IMR-90 (cell line): ENCODE measurements around the gene ATP10B. TPM values are rescaled to one million over a fixed set of nuclear protein-coding genes. Genes with fewer than 3 reads are reported as not detected.

Experiments used
- ATAC-seq: fragments of 200-7000 bp; cut with Tn5 transposase; 2 replicates; pipeline ENCODE4 v1.9.1; 2020; ENCODE audit warnings: low read depth, mild to moderate bottlenecking, moderate library complexity
- BruUV-seq: library from RNA; stranded (reverse); fragments of 400-500 nt; replicated peaks from 2 replicates; lab custom pipeline; 2021; lab: Mats Ljungman, UMichigan
- CTCF ChIA-PET: fragments of 300-600 bp; formaldehyde crosslinking; extraction: SDS; loops from one replicate; lab custom pipeline; 2021; ENCODE audit warnings: antibody characterized with exemption; lab: Yijun Ruan, JAX
- POLR2A ChIA-PET: fragments of 300-600 bp; sonication (Branson Sonifier 250); formaldehyde crosslinking; loops from one replicate; lab custom pipeline; 2022; ENCODE audit warnings: antibody characterized with exemption; ENCODE audit not compliant: unreplicated experiment; lab: Charles Lee
- DNase-seq: peaks from one replicate; pipeline ENCODE4 v3.0.0; 2013
- H2AFZ ChIP-seq: replicated peaks from 2 replicates; pipeline ENCODE3; 2013; ENCODE audit warnings: low read length, mild to moderate bottlenecking; ENCODE audit not compliant: poor library complexity
- H2AK5ac ChIP-seq: 2 replicates; pipeline ENCODE4 v1.6.1; 2013; ENCODE audit warnings: low read depth, low read length, inconsistent platforms
- H2AK9ac ChIP-seq: replicated peaks from 2 replicates; pipeline ENCODE3; 2013; ENCODE audit warnings: mild to moderate bottlenecking, low read depth, low read length, moderate library complexity; ENCODE audit not compliant: poor library complexity
- H2BK120ac ChIP-seq: 2 replicates; pipeline ENCODE4 v1.6.1; 2013; ENCODE audit warnings: low read depth, low read length, inconsistent platforms
- H2BK15ac ChIP-seq: 3 replicates; pipeline ENCODE4 v1.6.1; 2013; ENCODE audit warnings: low read depth, low read length, inconsistent platforms
- H2BK20ac ChIP-seq: 2 replicates; pipeline ENCODE4 v1.6.1; 2013; ENCODE audit warnings: low read depth, mild to moderate bottlenecking, inconsistent platforms, low read length, moderate library complexity
- H2BK5ac ChIP-seq: 2 replicates; pipeline ENCODE4 v1.6.1; 2013; ENCODE audit warnings: mild to moderate bottlenecking, low read depth, low read length, inconsistent platforms; ENCODE audit not compliant: poor library complexity, severe bottlenecking
- H3K14ac ChIP-seq: replicated peaks from 2 replicates; pipeline ENCODE4 v1.6.1; 2013; ENCODE audit warnings: low read depth, low read length, inconsistent platforms
- H3K18ac ChIP-seq: 2 replicates; pipeline ENCODE4 v1.6.1; 2013; ENCODE audit warnings: low read depth, low read length, control low read depth
- H3K23ac ChIP-seq: 2 replicates; pipeline ENCODE4 v1.6.1; 2013; ENCODE audit warnings: low read depth, low read length, inconsistent platforms
- H3K27ac ChIP-seq: 2 replicates; pipeline ENCODE4 v1.5.1; 2013; ENCODE audit warnings: mild to moderate bottlenecking, control low read depth, low read length; ENCODE audit not compliant: insufficient read depth
- H3K27me3 ChIP-seq: 2 replicates; pipeline ENCODE4 v1.6.1; 2013; ENCODE audit warnings: low read length; ENCODE audit not compliant: control insufficient read depth, insufficient read depth
- H3K36me3 ChIP-seq: 2 replicates; pipeline ENCODE4 v1.6.1; 2013; ENCODE audit warnings: low read length, mixed read lengths; ENCODE audit not compliant: control insufficient read depth, insufficient read depth
- H3K4ac ChIP-seq: 2 replicates; pipeline ENCODE4 v1.6.1; 2013; ENCODE audit warnings: low read depth, low read length, inconsistent platforms
- H3K4me1 ChIP-seq: 2 replicates; pipeline ENCODE4 v1.6.1; 2013; ENCODE audit warnings: low read length, mixed read lengths; ENCODE audit not compliant: control insufficient read depth, insufficient read depth
- H3K4me2 ChIP-seq: 2 replicates; pipeline ENCODE4 v1.6.1; 2013; ENCODE audit warnings: low read depth, mild to moderate bottlenecking, control low read depth, low read length, moderate library complexity
- H3K4me3 ChIP-seq: 2 replicates; pipeline ENCODE4 v1.5.1; 2013; ENCODE audit warnings: low read depth, mild to moderate bottlenecking, control low read depth, low read length, moderate library complexity; ENCODE audit not compliant: insufficient read depth
- H3K56ac ChIP-seq: 2 replicates; pipeline ENCODE4 v1.6.1; 2013; ENCODE audit warnings: low read length, inconsistent platforms; ENCODE audit not compliant: insufficient read depth; ENCODE audit errors: extremely low read depth
- H3K79me1 ChIP-seq, 2 experiments: 2 replicates each; pipeline ENCODE4 v1.6.1; 2013; ENCODE audit warnings: low read length in 2 of 2, inconsistent platforms in 1 of 2, low read depth in 1 of 2
- H3K9ac ChIP-seq: 2 replicates; pipeline ENCODE4 v1.6.1; 2013; ENCODE audit warnings: low read depth, low read length, control low read depth
- H3K9me1 ChIP-seq: 2 replicates; pipeline ENCODE4 v1.6.1; 2013; ENCODE audit warnings: low read length, inconsistent platforms; ENCODE audit not compliant: insufficient read depth
- H3K9me3 ChIP-seq: 2 replicates; pipeline ENCODE4 v1.6.1; 2013; ENCODE audit warnings: low read length; ENCODE audit not compliant: control insufficient read depth, insufficient read depth
- H4K20me1 ChIP-seq: 2 replicates; pipeline ENCODE4 v1.6.1; 2013; ENCODE audit warnings: low read length, inconsistent platforms; ENCODE audit not compliant: insufficient read depth
- H4K5ac ChIP-seq: 2 replicates; pipeline ENCODE4 v1.6.1; 2013; ENCODE audit warnings: mild to moderate bottlenecking, low read depth, low read length, control low read depth
- H4K8ac ChIP-seq, 2 experiments: 2 replicates each; pipeline ENCODE4 v1.6.1; 2013; ENCODE audit warnings: low read depth in 2 of 2, low read length in 2 of 2, control low read depth in 1 of 2, inconsistent platforms in 1 of 2
- H4K91ac ChIP-seq: 2 replicates; pipeline ENCODE4 v1.6.1; 2013; ENCODE audit warnings: low read depth, low read length, inconsistent platforms; ENCODE audit not compliant: insufficient read depth
- CEBPB ChIP-seq: IDR thresholded peaks from 2 replicates; pipeline ENCODE4 v1.6.1; 2012; ENCODE audit warnings: low read depth, low read length, improper control_type of control experiment
- MXI1 ChIP-seq: IDR thresholded peaks from 2 replicates; pipeline ENCODE4 v1.6.1; 2012; ENCODE audit warnings: low read depth, mild to moderate bottlenecking, low read length, moderate library complexity, borderline replicate concordance
- NFE2L2 ChIP-seq: fragments of 150-350 bp; IDR thresholded peaks from 2 replicates; pipeline ENCODE4 v1.6.1; 2016; ENCODE audit warnings: low read depth, mild to moderate bottlenecking, low read length
- WGBS, 2 experiments: methylation state at CpG; one replicate each; pipeline versions ENCODE4 v1.1.5 to v1.1.7; 2013; ENCODE audit warnings: missing lambda C conversion rate in 2 of 2; ENCODE audit not compliant: insufficient read length in 1 of 2; ENCODE audit errors: extremely low coverage in 2 of 2; 5-methylcytosine and 5-hydroxymethylcytosine counted together
- dilution Hi-C: fragments of 300-500 bp; cut with HindIII; formaldehyde crosslinking; loops from one replicate; pipeline ENCODE4 v1.14.3; 2018; ENCODE audit warnings: low sequenced_read_pairs; ENCODE audit not compliant: unreplicated experiment
- in situ Hi-C: fragments of 300-500 bp; cut with MboI; formaldehyde crosslinking; loops from 3 replicates; pipeline ENCODE4 v1.14.3; 2019; ENCODE audit warnings: low sequenced_read_pairs, inconsistent platforms, mixed read lengths
- intact Hi-C: fragments of 100-400 bp; cut with micrococcal nuclease; formaldehyde crosslinking; loops from 2 replicates; pipeline ENCODE4 v1.10.0; 2022
- polyA plus RNA-seq, 3 experiments: library from polyadenylated mRNA; depleted of rRNA; stranded (reverse); fragments of >200 nt; gene quantifications; 2 replicates each; pipeline ENCODE4 v1.2.3, GENCODE V29; 2012; ENCODE audit warnings: low replicate concordance in 1 of 3
- total RNA-seq: library from RNA; depleted of rRNA; stranded (reverse); fragments of >200 nt; gene quantifications from 2 replicates; pipeline ENCODE4 v1.2.3, GENCODE V29; 2012

Gene ATP10B
- total and polyA plus RNA-seq, 2 of the 4 experiments (the other 2 are of a cell fraction) = not detected

- H3K36me3 ChIP-seq = no peaks in the 10 kb centered on the region
- no peak overlapping the region for H2BK5ac ChIP-seq
- no peak overlapping the region for H3K27ac ChIP-seq
- in situ Hi-C loops = no loop called here
- WGBS, 2 experiments = 0% methylated on average over 1 of the region's 4 CpGs; no CpG with 5 or more reads in 1 of the 2 experiments
- H2BK20ac ChIP-seq = no peak overlapping the region
- ChIA-PET POLR2A (no interaction called here), CTCF (no interaction called here)
- no peak overlapping the region for H3K18ac ChIP-seq
- no peaks in the 10 kb centered on the region for H3K27me3 ChIP-seq
- H3K14ac ChIP-seq = no peak overlapping the region
- no peak overlapping the region for H3K23ac ChIP-seq
- no peak overlapping the region for H3K4ac ChIP-seq
- H4K5ac ChIP-seq = no peak overlapping the region
- H4K91ac ChIP-seq = no peak overlapping the region
- ATAC-seq (no peak), DNase-seq (no peak)
- H3K9me1 ChIP-seq = no peaks in the 10 kb centered on the region
- peaks cover 20% of the 10 kb centered on the region for H3K9me3 ChIP-seq
- H4K8ac ChIP-seq = no peak overlapping the region
- no TSS peak for BruUV-seq
- H2AK5ac ChIP-seq = no peak overlapping the region
- no peak overlapping the region for H2AK9ac ChIP-seq
- H4K20me1 ChIP-seq = no peaks in the 10 kb centered on the region
- H2BK15ac ChIP-seq = no peak overlapping the region
- dilution Hi-C loops = no loop called here
- H3K79me1 ChIP-seq = no peaks in the 10 kb centered on the region
- intact Hi-C loops = no loop called here
- no peak overlapping the region for H3K9ac ChIP-seq
- H3K4me3 ChIP-seq = no peak overlapping the region
- H3K4me2 ChIP-seq = no peak overlapping the region
- H2BK120ac ChIP-seq = no peak overlapping the region
- no peak overlapping the region for H2AFZ ChIP-seq
- H3K4me1 ChIP-seq = no peaks in the 10 kb centered on the region
- TF ChIP-seq CEBPB = no peak
- TF ChIP-seq NFE2L2 = no peak
- no peak for TF ChIP-seq MXI1
- no peak overlapping the region for H3K56ac ChIP-seq
Measured at GRCh38 chr5:160800375-160801275, 51.4 kb downstream of the ATP10B start.
